ENCODE results near the gene IFT81.
"Not testable (repeated sequence)": the region's sequence is repeated elsewhere in the genome, so short reads cannot be mapped to it uniquely, and the experiment has no call there.

IFT81 gene

GRCh38 chr12:110124269-110124995 lies at the start of gene IFT81:
Gene IFT81, plus strand, starts transcription at chr12:110124357. Its CDS starts 3,024 bp downstream, at chr12:110127381.
- Histone ChIP-seq H3K4me1 (ENCODE audit: insufficient read depth, low read length) (peaks cover 10% of the 10 kb centered on the region), H3K36me3 (ENCODE audit: insufficient read depth, low read length) (peaks cover 14% of the 10 kb centered on the region), H3K9ac (ENCODE audit: low read length) (peak within 1 kb of the TSS; percentile 80), H3K4me3 (ENCODE audit: low read depth in 1 of 2, low read length in 2 of 2) (peak within 1 kb of the TSS; percentile 66 to 98), H3K27ac (ENCODE audit: low read depth, low read length) (peak within 1 kb of the TSS; percentile 93), H3K27me3 (ENCODE audit: control insufficient read depth in 1 of 2, insufficient read depth in 2 of 2, low read length in 2 of 2) (no peaks in the 10 kb centered on the region), H3K9me3 (ENCODE audit: low read length) (no peaks in the 10 kb centered on the region)

GRCh38 chr12:110075880-110076279 lies 48.3 kb upstream of the IFT81 start:
- Histone ChIP-seq H3K27ac (ENCODE audit: low read depth, low read length) (no peak overlapping the region), H3K4me1 (ENCODE audit: insufficient read depth, low read length) (no peaks in the 10 kb centered on the region), H3K9me3 (ENCODE audit: low read length) (no peaks in the 10 kb centered on the region)

GRCh38 chr12:110077800-110078199 lies 46.4 kb upstream of the IFT81 start:
- no peaks in the 10 kb centered on the region for H3K27me3 ChIP-seq (ENCODE audit: control insufficient read depth in 1 of 2, insufficient read depth in 2 of 2, low read length in 2 of 2)
- no peak overlapping the region for H3K4me3 ChIP-seq (ENCODE audit: low read depth in 1 of 2, low read length in 2 of 2)
- no peaks in the 10 kb centered on the region for H3K4me1 ChIP-seq (ENCODE audit: insufficient read depth, low read length)
- H3K36me3 ChIP-seq (ENCODE audit: insufficient read depth, low read length) = no peaks in the 10 kb centered on the region
- no peak overlapping the region for H3K9ac ChIP-seq (ENCODE audit: low read length)
- H3K27ac ChIP-seq (ENCODE audit: low read depth, low read length) = no peak overlapping the region
- no peaks in the 10 kb centered on the region for H3K9me3 ChIP-seq (ENCODE audit: low read length)

More at GRCh38 chr12:110075880-110076279, 48.3 kb upstream of the IFT81 start:
- no peak overlapping the region for H3K4me3 ChIP-seq (ENCODE audit: low read depth in 1 of 2, low read length in 2 of 2)
- no peaks in the 10 kb centered on the region for H3K27me3 ChIP-seq (ENCODE audit: control insufficient read depth in 1 of 2, insufficient read depth in 2 of 2, low read length in 2 of 2)
- H3K36me3 ChIP-seq (ENCODE audit: insufficient read depth, low read length) = no peaks in the 10 kb centered on the region
- no peak overlapping the region for H3K9ac ChIP-seq (ENCODE audit: low read length)

- no peak overlapping the region for H3K27ac ChIP-seq (ENCODE audit: low read depth, low read length)
- no peaks in the 10 kb centered on the region for H3K36me3 ChIP-seq (ENCODE audit: insufficient read depth, low read length)
- H3K9me3 ChIP-seq (ENCODE audit: low read length) = no peaks in the 10 kb centered on the region
- H3K4me3 ChIP-seq (ENCODE audit: low read depth in 1 of 2, low read length in 2 of 2) = no peak overlapping the region
- H3K27me3 ChIP-seq (ENCODE audit: control insufficient read depth in 1 of 2, insufficient read depth in 2 of 2, low read length in 2 of 2) = no peaks in the 10 kb centered on the region
- H3K4me1 ChIP-seq (ENCODE audit: insufficient read depth, low read length) = no peaks in the 10 kb centered on the region
- H3K9ac ChIP-seq (ENCODE audit: low read length) = no peak overlapping the region
Measured at GRCh38 chr12:110079477-110080400, 44.4 kb upstream of the IFT81 start.

- Histone ChIP-seq H3K27ac (ENCODE audit: low read depth, low read length) (no peak overlapping the region), H3K36me3 (ENCODE audit: insufficient read depth, low read length) (no peaks in the 10 kb centered on the region), H3K9ac (ENCODE audit: low read length) (no peak overlapping the region), H3K9me3 (ENCODE audit: low read length) (no peaks in the 10 kb centered on the region), H3K4me3 (ENCODE audit: low read depth in 1 of 2, low read length in 2 of 2) (no peak overlapping the region), H3K27me3 (ENCODE audit: control insufficient read depth in 1 of 2, insufficient read depth in 2 of 2, low read length in 2 of 2) (no peaks in the 10 kb centered on the region), H3K4me1 (ENCODE audit: insufficient read depth, low read length) (no peaks in the 10 kb centered on the region)
Measured at GRCh38 chr12:110080410-110080809, 43.7 kb upstream of the IFT81 start.

- H3K27me3 ChIP-seq (ENCODE audit: control insufficient read depth in 1 of 2, insufficient read depth in 2 of 2, low read length in 2 of 2) = no peaks in the 10 kb centered on the region
- no peak overlapping the region for H3K27ac ChIP-seq (ENCODE audit: low read depth, low read length)
- no peak overlapping the region for H3K4me3 ChIP-seq (ENCODE audit: low read depth in 1 of 2, low read length in 2 of 2)
- no peaks in the 10 kb centered on the region for H3K36me3 ChIP-seq (ENCODE audit: insufficient read depth, low read length)
- no peak overlapping the region for H3K9ac ChIP-seq (ENCODE audit: low read length)
- no peaks in the 10 kb centered on the region for H3K9me3 ChIP-seq (ENCODE audit: low read length)
- H3K4me1 ChIP-seq (ENCODE audit: insufficient read depth, low read length) = no peaks in the 10 kb centered on the region
Measured at GRCh38 chr12:110084314-110085015, 39.7 kb upstream of the IFT81 start.

GRCh38 chr12:110088216-110088615 lies 35.9 kb upstream of the IFT81 start:
- H3K27ac ChIP-seq (ENCODE audit: low read depth, low read length); H3K4me1 ChIP-seq (ENCODE audit: insufficient read depth, low read length); H3K27me3 ChIP-seq (ENCODE audit: control insufficient read depth in 1 of 2, insufficient read depth in 2 of 2, low read length in 2 of 2); H3K36me3 ChIP-seq (ENCODE audit: insufficient read depth, low read length); H3K4me3 ChIP-seq (ENCODE audit: low read depth in 1 of 2, low read length in 2 of 2); H3K9ac ChIP-seq (ENCODE audit: low read length); H3K9me3 ChIP-seq (ENCODE audit: low read length): not testable (repeated sequence)

GRCh38 chr12:110088936-110089335 lies 35.2 kb upstream of the IFT81 start:
- H3K4me1 ChIP-seq (ENCODE audit: insufficient read depth, low read length) = no peaks in the 10 kb centered on the region
- H3K27ac ChIP-seq (ENCODE audit: low read depth, low read length) = no peak overlapping the region
- no peaks in the 10 kb centered on the region for H3K27me3 ChIP-seq (ENCODE audit: control insufficient read depth in 1 of 2, insufficient read depth in 2 of 2, low read length in 2 of 2)
- no peaks in the 10 kb centered on the region for H3K36me3 ChIP-seq (ENCODE audit: insufficient read depth, low read length)
- H3K4me3 ChIP-seq (ENCODE audit: low read depth in 1 of 2, low read length in 2 of 2) = no peak overlapping the region
- no peak overlapping the region for H3K9ac ChIP-seq (ENCODE audit: low read length)
- H3K9me3 ChIP-seq (ENCODE audit: low read length) = no peaks in the 10 kb centered on the region

GRCh38 chr12:110090266-110091135 lies 33.7 kb upstream of the IFT81 start:
- no peaks in the 10 kb centered on the region for H3K27me3 ChIP-seq (ENCODE audit: control insufficient read depth in 1 of 2, insufficient read depth in 2 of 2, low read length in 2 of 2)
- no peak overlapping the region for H3K4me3 ChIP-seq (ENCODE audit: low read depth in 1 of 2, low read length in 2 of 2)
- no peaks in the 10 kb centered on the region for H3K36me3 ChIP-seq (ENCODE audit: insufficient read depth, low read length)
- H3K9ac ChIP-seq (ENCODE audit: low read length) = no peak overlapping the region
- H3K27ac ChIP-seq (ENCODE audit: low read depth, low read length) = no peak overlapping the region
- H3K9me3 ChIP-seq (ENCODE audit: low read length) = no peaks in the 10 kb centered on the region
- H3K4me1 ChIP-seq (ENCODE audit: insufficient read depth, low read length) = no peaks in the 10 kb centered on the region

- H3K9me3 ChIP-seq (ENCODE audit: low read length) = no peaks in the 10 kb centered on the region
- H3K36me3 ChIP-seq (ENCODE audit: insufficient read depth, low read length) = no peaks in the 10 kb centered on the region
- no peaks in the 10 kb centered on the region for H3K27me3 ChIP-seq (ENCODE audit: control insufficient read depth in 1 of 2, insufficient read depth in 2 of 2, low read length in 2 of 2)
- no peak overlapping the region for H3K4me3 ChIP-seq (ENCODE audit: low read depth in 1 of 2, low read length in 2 of 2)
- H3K4me1 ChIP-seq (ENCODE audit: insufficient read depth, low read length) = no peaks in the 10 kb centered on the region
- no peak overlapping the region for H3K9ac ChIP-seq (ENCODE audit: low read length)
- no peak overlapping the region for H3K27ac ChIP-seq (ENCODE audit: low read depth, low read length)
Measured at GRCh38 chr12:110091136-110091711, 32.9 kb upstream of the IFT81 start.
